Sigmoid colon (tissue), 3 donors: Measurements from ENCODE around the gene FAM227B.

Experiments
- CTCF ChIP-seq, 4 experiments: fragments of 450-650 bp in 3 of 4; fragments of 200-600 bp in 1 of 4; IDR thresholded peaks; one replicate each; pipeline ENCODE4 v1.5.1; 2016 to 2019; ENCODE audit warnings: antibody characterized with exemption in 4 of 4, mild to moderate bottlenecking in 3 of 4, moderate library complexity in 2 of 4
- POLR2A ChIP-seq, 2 donors: fragments of 450-650 bp; IDR thresholded peaks; one replicate each; pipeline ENCODE4 v1.6.1; 2016; ENCODE audit warnings: antibody characterized with exemption in 2 of 2, mild to moderate bottlenecking in 2 of 2, moderate library complexity in 2 of 2

GRCh38 chr15:49315391-49315823 is 305.2 kb downstream of the FAM227B start:
- no peak for TF ChIP-seq POLR2A (IDR thresholded peaks at IDR 0.05)
- TF ChIP-seq CTCF (IDR thresholded peaks at IDR 0.05): no peak
